ENCODE data around the gene OR6K2. TPM values are rescaled to one million over a fixed set of nuclear protein-coding genes. Genes with fewer than 3 reads are reported as not detected.

OR6K2 gene
- total and polyA plus RNA-seq, 10 of the 15 experiments (the other 5 are each of a cell fraction or from before 2014, with no cell fraction given): not detected

DNA sequence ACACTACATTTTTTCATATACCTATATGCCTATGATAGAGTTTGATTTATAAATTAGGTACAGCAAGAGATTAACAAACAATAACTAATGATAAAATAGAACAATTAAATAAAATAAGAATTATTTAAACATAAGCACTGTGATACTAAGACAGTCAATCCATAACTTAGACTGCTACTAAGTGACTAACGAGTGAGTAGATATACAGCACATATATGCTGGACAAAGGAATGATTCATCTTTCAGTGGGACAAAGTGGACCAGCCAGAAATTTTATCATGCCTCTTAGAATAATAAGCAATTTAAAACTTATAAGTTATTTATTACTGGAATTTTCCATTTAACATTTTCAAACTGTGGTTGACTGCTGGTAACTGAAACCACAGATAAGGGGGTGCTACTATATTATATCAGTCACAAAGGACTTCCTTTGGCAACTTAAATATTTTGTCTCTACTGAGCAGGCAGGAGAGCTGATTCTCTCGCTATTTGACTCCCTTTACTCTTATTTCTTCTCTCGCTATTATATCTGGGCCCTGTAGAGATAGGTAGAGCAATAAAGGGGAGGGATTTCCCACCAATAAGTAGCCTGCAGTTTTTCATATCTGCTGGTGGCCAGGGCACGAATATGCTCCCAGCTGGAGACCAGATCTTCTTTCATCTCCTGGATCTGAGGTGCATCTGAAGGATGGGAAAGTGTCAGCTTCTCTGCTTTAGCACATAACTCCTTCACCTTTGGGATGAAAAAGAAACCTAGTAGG lies 24.7 kb downstream of the OR6K2 start:
- ChIA-PET SMC1A (ENCODE audit: uncharacterized antibody, unreplicated experiment) (no interaction called here), CTCF (no interaction called here), POLR2A (no interaction called here), RAD21 (ENCODE audit: unreplicated experiment) (no interaction called here)
- no peaks in the 10 kb centered on the region for H4K20me1 ChIP-seq (ENCODE audit: control insufficient read depth, insufficient read depth)
- H3K4me1 ChIP-seq (ENCODE audit: control insufficient read depth, insufficient read depth, low read length): no peaks in the 10 kb centered on the region
- H3K27me3 ChIP-seq (replicated peaks in 1 of 2; ENCODE audit: control insufficient read depth in 2 of 2, insufficient read depth in 2 of 2, low read length in 1 of 2): no peaks in the 10 kb centered on the region
- no peak overlapping the region for H3K4me2 ChIP-seq (ENCODE audit: control insufficient read depth, insufficient read depth)
- DNase-seq (ENCODE audit: low read depth, low spot score) (no peak), FAIRE-seq (no peak), ATAC-seq (no peak)
- H3K9ac ChIP-seq (ENCODE audit: control insufficient read depth, insufficient read depth, low read length): no peak overlapping the region
- no peak overlapping the region for H2AFZ ChIP-seq (ENCODE audit: control insufficient read depth, low read depth, low read length)
- intact Hi-C loops (cut with micrococcal nuclease; ENCODE audit: unreplicated experiment): no loop called here
- H3K27ac ChIP-seq (ENCODE audit: control insufficient read depth, insufficient read depth): no peak overlapping the region
- TF ChIP-seq ZNF207 (IDR thresholded peaks at IDR 0.05; ENCODE audit: borderline replicate concordance): no peak
- TF ChIP-seq MEF2B (IDR thresholded peaks at IDR 0.05; ENCODE audit: partially characterized antibody, poor library complexity, severe bottlenecking): no peak
- no peak for TF ChIP-seq GABPA (IDR thresholded peaks at IDR 0.05; ENCODE audit: low read depth)
- TF ChIP-seq, protein P1, sequence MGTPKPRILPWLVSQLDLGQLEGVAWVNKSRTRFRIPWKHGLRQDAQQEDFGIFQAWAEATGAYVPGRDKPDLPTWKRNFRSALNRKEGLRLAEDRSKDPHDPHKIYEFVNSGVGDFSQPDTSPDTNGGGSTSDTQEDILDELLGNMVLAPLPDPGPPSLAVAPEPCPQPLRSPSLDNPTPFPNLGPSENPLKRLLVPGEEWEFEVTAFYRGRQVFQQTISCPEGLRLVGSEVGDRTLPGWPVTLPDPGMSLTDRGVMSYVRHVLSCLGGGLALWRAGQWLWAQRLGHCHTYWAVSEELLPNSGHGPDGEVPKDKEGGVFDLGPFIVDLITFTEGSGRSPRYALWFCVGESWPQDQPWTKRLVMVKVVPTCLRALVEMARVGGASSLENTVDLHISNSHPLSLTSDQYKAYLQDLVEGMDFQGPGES (IDR thresholded peaks at IDR 0.05): no peak
- TF ChIP-seq RELA (IDR thresholded peaks at IDR 0.05; ENCODE audit: borderline replicate concordance, partially characterized antibody): no peak
- TF ChIP-seq PAX5 (IDR thresholded peaks at IDR 0.05; ENCODE audit: borderline replicate concordance, low read depth, low read length): no peak
- no peak for TF ChIP-seq CHD2 (IDR thresholded peaks at IDR 0.05; ENCODE audit: borderline replicate concordance, low read depth, low read length)
- no peak for TF ChIP-seq CEBPB (IDR thresholded peaks at IDR 0.05; ENCODE audit: borderline replicate concordance in 1 of 2, low read depth in 2 of 2, low read length in 2 of 2)
- TF ChIP-seq ZNF274 (IDR thresholded peaks at IDR 0.05; ENCODE audit: insufficient read depth, insufficient read length): no peak
- no peak for TF ChIP-seq YBX1 (IDR thresholded peaks at IDR 0.05)
- no peak for TF ChIP-seq NFIC (IDR thresholded peaks at IDR 0.05; ENCODE audit: low read depth, low read length)
- no peaks in the 10 kb centered on the region for H3K36me3 ChIP-seq (ENCODE audit: control insufficient read depth in 2 of 2, insufficient read depth in 2 of 2, low read length in 1 of 2)
- in situ Hi-C loops (cut with MboI): no loop called here
- no TSS peak for BruUV-seq (replicated peaks)
- H3K4me3 ChIP-seq: no peak overlapping the region
- H3K9me3 ChIP-seq (replicated peaks; ENCODE audit: control insufficient read depth, insufficient read depth, low read length): no peaks in the 10 kb centered on the region
- H3K79me2 ChIP-seq (ENCODE audit: control insufficient read depth, insufficient read depth, low read length): no peaks in the 10 kb centered on the region
- 48% methylated on average over 4 of the region's 4 CpGs for WGBS (ENCODE audit: insufficient coverage, insufficient replicate concordance, low lambda C conversion rate, missing lambda C conversion rate)
